Measurements from ENCODE around the gene NBEAL2.
A peak's percentile ranks its signal among the peaks of the same experiment; 100 is the strongest.

Gene NBEAL2

DNA sequence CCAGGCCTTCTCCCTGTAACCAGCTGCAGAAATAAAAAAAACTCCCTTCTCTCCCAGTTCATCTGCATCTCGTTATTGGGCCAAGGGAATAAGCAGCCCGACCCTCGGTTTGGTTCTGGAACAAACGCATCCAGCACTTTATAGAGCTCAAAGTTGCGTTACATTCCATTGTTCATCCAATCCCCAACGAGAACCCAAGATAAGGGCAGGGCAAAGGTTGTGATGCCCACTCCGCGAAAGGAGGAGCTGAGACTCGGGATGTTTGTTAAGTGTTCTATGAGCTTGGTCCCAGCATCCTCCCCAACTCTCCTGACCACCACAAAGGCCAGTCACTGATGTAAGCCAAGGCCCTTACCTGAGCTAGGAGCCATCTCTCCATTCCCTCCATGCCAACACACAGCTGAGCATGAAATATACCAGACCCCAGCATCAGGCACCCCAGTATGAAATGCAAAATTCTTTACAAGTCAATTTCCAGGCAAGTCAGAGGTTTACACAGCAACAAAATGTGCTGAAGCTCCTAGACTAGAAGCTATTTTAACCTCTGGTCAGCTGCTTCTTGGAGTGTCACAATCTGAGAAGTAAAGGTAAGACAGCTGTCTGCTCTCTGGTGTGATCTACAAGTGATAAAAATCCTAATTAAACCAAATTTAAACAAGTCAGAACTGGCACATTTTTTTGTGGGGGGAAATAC lies 20.9 kb upstream of the NBEAL2 start:
- Histone ChIP-seq H3K27ac (no peak overlapping the region), H3K27me3 (replicated peaks) (no peaks in the 10 kb centered on the region)
- in situ Hi-C loops (cut with HindIII; ENCODE audit: low pct_ligation_motif_present, low sequenced_read_pairs) = no loop called here

DNA sequence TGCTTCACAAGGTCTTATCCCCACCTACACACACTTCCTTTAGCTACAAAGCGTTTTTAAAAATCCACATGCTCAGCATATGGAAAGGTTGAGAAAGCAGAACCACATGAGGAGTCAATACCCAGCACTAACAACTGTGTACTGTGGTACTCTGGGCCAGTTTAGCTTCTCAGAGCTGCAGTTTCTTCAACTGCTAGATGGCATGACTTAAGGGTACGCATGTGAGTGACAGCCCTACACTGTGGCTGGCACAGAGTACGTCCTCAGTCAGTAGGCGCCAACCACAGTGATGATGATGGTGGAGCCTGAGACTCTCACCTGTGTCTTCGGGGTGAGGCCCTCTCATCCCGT lies 20.3 kb upstream of the NBEAL2 start:
- H3K27ac ChIP-seq = no peak overlapping the region
- no peaks in the 10 kb centered on the region for H3K36me3 ChIP-seq (replicated peaks)
- H3K27me3 ChIP-seq (replicated peaks) = no peaks in the 10 kb centered on the region
- no peak overlapping the region for H3K4me3 ChIP-seq (ENCODE audit: low read depth, low read length)
- DNase-seq = no peak
- in situ Hi-C loops (cut with HindIII; ENCODE audit: low pct_ligation_motif_present, low sequenced_read_pairs) = no loop called here
- TF ChIP-seq, protein P1, sequence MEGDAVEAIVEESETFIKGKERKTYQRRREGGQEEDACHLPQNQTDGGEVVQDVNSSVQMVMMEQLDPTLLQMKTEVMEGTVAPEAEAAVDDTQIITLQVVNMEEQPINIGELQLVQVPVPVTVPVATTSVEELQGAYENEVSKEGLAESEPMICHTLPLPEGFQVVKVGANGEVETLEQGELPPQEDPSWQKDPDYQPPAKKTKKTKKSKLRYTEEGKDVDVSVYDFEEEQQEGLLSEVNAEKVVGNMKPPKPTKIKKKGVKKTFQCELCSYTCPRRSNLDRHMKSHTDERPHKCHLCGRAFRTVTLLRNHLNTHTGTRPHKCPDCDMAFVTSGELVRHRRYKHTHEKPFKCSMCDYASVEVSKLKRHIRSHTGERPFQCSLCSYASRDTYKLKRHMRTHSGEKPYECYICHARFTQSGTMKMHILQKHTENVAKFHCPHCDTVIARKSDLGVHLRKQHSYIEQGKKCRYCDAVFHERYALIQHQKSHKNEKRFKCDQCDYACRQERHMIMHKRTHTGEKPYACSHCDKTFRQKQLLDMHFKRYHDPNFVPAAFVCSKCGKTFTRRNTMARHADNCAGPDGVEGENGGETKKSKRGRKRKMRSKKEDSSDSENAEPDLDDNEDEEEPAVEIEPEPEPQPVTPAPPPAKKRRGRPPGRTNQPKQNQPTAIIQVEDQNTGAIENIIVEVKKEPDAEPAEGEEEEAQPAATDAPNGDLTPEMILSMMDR (IDR thresholded peaks at IDR 0.05; ENCODE audit: low read depth, low read length, missing control alignments) = no peak

More for the DNA sequence above, 20.9 kb upstream of the NBEAL2 start:
- H3K4me3 ChIP-seq (ENCODE audit: low read depth, low read length) = no peak overlapping the region
- H3K36me3 ChIP-seq (replicated peaks) = no peaks in the 10 kb centered on the region
- DNase-seq = no peak
- TF ChIP-seq, protein P1 (IDR thresholded peaks at IDR 0.05; ENCODE audit: low read depth, low read length, missing control alignments) = no peak

DNA sequence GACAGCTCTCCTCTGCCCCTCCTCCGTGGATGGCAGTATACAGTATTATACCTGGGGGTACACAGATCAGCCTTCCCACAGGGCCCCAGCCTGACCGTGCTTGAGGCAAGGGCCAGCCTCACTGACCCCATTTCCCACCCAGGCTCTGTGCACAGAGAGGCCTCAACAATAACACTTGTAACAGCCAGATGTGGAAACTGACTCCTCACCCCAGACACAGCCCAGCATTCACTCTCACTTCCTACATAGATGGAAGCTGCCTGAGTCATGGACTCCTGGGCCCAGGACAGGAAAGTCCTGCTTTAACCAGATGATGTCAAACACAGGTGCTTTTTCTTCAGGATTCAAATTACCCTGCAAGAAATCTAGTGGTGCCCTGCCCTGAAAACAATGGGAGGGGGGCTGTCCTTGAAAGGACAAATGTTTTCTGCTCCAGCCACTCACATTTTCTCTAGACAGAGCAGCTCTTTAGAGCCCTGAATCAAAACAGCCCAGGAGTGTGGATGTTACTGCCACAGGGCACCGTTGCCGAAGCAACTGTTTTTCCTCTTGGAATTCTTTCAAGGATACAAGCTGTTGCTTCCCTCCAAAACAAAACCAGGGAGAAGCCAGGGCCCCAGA lies 19.3 kb upstream of the NBEAL2 start:
- in situ Hi-C loops (cut with HindIII; ENCODE audit: low pct_ligation_motif_present, low sequenced_read_pairs) = no loop called here
- Histone ChIP-seq H3K36me3 (replicated peaks) (no peaks in the 10 kb centered on the region), H3K4me3 (ENCODE audit: low read depth, low read length) (no peak overlapping the region), H3K27ac (peak overlapping the region; percentile 33), H3K27me3 (replicated peaks) (no peaks in the 10 kb centered on the region)
- peak; percentile 47 for DNase-seq
- TF ChIP-seq, protein P1 (IDR thresholded peaks at IDR 0.05; ENCODE audit: low read depth, low read length, missing control alignments) = no peak

DNA sequence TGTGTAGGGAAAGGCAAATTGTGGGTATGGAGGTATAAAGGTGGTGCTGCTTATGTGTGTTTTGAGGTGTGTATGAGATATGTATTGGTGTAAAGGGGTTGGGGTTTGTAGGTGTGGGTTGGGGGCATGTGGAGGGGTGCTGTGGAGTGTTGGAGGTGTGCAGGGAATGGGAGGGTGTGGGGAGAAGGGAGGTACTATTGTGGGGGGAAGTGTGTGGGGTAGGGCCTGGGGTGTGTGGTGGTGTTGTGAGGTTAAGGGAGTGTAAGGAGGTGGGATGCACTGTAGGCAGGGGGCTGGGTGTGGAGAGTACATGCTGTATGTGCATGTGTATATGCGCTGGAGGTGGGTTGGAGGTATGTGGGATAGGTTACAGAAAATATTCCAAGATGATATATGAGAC lies 18.6 kb upstream of the NBEAL2 start:
- Histone ChIP-seq H3K36me3 (replicated peaks) (peaks cover 4% of the 10 kb centered on the region), H3K27ac (no peak overlapping the region), H3K4me3 (ENCODE audit: low read depth, low read length) (no peak overlapping the region), H3K27me3 (replicated peaks) (no peaks in the 10 kb centered on the region)
- DNase-seq = no peak
- in situ Hi-C loops (cut with HindIII; ENCODE audit: low pct_ligation_motif_present, low sequenced_read_pairs) = no loop called here
- TF ChIP-seq, protein P1 (IDR thresholded peaks at IDR 0.05; ENCODE audit: low read depth, low read length, missing control alignments) = no peak

DNA sequence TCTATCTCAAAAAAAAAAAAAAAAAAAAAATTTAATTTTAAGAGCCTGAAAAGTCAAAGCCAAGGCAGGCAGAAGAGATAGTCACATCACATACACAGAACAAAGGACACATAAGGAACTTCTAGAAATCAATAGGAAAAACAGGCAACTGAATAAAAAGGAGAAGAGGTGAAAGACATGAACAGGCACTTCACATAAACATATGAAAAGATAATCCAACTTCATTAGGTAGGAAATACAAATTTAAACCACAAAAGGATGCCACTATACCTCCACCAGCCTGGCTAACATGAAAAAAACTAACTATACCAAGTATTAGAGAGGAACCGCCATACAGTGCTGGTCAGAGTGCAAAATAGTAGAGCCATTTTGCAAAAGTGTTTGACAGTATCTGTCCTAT lies 17.0 kb upstream of the NBEAL2 start:
- in situ Hi-C loops (cut with HindIII; ENCODE audit: low pct_ligation_motif_present, low sequenced_read_pairs) = no loop called here
- TF ChIP-seq, protein P1 (IDR thresholded peaks at IDR 0.05; ENCODE audit: low read depth, low read length, missing control alignments) = no peak

More for the DNA sequence above, 17.0 kb upstream of the NBEAL2 start:
- no peaks in the 10 kb centered on the region for H3K27me3 ChIP-seq (replicated peaks)
- H3K4me3 ChIP-seq (ENCODE audit: low read depth, low read length) = no peak overlapping the region
- H3K36me3 ChIP-seq (replicated peaks) = peaks cover 4% of the 10 kb centered on the region
- no peak overlapping the region for H3K27ac ChIP-seq
- no peak for DNase-seq
